Activated effector memory CD4-positive, alpha-beta T cell treated with Interleukin-2 at 50 U/mL for 16 hours (primary cell): ENCODE results near the gene CNPY3.

Experiments
- DNase-seq: peaks from one replicate; pipeline ENCODE4 v3.0.0-alpha.2; 2020

The CNPY3 gene

GRCh38 chr6:42961020-42961470 lies 31.8 kb downstream of the CNPY3 start:
- no peak for DNase-seq

GRCh38 chr6:42962096-42962495 lies 32.8 kb downstream of the CNPY3 start:
- no peak for DNase-seq

DNA sequence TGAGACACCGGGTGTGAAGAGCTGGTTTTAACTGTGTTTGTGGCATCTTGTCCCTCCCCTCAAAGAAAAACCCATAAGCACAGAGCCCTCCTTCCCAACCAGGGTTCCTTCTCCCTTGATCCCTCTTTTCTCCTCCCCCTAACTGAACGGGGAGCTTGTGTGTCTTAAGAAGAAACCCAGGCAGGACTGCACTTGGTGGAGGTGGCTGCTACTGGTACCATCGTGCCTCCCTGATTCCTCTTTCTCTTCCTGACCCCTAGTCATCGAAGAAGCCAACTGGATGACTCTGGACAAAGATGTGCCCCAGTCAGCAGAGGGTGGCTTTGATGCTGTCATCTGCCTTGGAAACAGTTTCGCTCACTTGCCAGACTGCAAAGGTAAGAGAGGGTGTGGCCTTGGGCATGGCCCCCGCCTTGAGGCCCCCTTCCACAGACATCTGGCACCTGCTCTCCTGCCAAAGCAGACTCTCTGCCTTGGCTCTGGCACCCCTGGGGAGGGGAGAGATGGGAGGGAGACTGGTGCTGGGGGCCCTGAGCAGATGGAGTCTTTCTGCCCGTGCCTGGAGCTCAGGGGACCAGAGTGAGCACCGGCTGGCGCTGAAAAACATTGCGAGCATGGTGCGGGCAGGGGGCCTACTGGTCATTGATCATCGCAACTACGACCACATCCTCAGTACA lies 33.4 kb downstream of the CNPY3 start:
- no peak for DNase-seq

DNA sequence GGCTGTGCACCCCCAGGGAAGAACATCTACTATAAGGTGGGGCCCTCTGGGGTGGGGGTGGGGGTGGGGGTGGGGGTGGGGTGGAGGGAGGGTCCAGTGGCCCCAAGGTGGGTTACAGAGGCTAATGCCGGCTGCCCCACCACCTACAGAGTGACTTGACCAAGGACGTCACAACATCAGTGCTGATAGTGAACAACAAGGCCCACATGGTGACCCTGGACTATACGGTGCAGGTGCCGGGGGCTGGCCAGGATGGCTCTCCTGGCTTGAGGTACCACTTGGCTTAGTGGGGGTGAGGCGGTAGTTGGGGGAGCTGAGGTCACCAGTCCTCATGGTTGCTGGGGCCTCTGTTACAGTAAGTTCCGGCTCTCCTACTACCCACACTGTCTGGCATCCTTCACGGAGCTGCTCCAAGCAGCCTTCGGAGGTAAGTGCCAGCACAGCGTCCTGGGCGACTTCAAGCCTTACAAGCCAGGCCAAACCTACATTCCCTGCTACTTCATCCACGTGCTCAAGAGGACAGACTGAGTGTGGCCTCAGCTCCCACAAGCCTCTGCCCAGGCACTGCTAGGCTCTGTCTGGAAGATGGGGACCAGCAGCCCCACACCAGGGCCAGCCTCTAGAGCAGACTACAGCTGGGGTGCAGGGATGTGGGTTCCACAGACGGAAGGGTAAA lies 34.0 kb downstream of the CNPY3 start:
- no peak for DNase-seq

DNA sequence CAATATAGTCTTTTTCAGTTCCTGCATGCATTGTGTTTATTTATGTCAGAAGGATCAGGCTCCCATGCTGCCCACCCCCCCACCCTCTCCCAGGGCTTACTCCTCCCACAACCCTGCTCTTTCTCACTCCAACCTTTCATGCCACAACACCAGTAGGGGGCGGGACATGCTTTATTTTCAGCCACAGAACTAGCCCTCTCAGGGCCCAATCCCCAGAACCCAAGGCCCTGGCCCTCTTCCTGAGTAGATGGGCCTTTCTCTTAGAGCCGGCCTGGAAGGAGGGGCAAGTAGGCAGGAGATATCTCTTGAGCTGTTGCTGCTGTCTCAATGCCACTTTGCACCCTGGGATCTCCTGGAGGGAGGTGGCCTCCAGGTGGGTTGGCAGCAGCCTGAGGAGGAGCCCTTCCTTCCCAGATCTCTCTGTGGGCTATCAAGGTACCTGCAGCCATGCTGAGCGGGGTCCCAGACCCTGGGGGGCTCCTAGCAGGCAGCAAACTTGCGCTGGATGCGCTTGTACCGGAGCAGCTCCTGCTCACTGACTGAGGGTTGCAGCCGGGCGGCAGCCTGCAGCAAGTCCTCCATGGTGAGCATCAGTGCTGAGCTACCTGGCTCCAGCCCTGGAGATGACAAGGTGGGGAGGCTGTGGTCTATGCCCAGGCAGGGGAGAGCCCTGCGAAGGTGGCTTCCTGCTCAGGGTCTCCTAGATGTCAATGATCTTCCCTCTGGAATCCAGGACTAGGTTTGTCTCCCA lies 34.8 kb downstream of the CNPY3 start:
- DNase-seq, result no peak

DNA sequence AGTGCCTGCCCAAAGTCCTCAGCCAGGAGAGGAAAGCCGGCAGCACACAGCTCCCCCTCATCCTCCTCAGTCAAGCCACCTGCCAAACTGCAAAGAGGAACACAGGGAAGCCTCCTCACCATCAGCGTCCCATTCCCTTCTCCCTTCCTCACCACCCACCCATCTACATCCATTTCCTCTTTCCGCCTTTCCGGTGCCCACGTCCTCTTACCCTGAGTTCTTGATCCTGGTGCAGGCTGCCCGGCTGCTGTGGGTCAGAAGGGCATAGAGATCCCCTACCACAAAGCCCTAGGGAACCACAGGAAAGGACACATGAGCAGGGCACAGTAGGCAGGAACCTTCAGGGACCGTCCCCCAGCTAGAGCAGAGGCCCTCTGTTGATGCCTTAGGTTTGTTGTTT lies 37.3 kb downstream of the CNPY3 start:
- no peak for DNase-seq

DNA sequence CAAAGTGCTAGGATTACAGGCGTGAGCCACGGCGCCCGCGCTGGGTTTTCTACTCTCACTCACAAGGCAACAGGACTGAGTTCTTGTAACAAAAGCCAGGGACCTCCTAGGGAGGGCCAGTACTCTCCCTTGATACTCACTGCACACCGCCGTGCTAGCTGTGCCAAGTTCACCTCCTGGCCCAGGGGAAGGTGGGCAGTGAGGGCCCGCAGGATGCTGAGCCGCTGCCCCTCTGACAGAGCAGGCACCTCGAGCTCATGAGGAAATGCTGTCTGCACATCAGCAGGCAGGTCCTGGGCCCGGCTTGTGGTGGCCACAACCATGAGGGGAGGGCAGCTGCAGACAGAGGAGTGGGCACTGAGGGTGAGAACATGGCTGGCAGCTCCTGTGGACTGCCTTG lies 37.9 kb downstream of the CNPY3 start:
- no peak for DNase-seq

DNA sequence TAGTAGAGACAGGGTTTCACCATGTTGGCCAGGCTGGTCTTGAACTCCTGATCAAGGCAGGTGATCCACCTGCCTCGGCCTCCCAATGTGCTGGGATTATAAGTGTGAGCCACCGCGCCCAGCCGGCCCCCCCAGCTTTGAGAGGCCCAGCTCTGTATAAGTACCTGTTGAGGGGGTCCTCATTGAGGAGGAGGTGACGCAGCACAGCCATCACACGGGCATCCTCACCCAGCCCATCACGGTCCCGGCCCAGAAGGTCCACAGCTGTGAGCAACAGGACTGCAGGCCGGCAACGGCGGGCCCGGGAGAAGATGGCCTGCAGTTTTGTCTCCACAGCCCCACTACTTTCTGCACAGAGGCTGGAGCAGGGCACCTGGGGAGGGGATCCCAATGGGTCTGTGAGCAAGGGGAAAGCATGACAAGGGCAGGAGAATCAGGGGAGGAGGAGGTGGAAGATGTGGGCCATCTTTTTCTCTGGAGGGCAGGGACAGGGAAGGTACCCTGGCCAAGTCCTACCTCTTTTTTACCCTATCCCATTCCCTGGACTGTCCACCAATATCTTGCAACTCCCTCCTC lies 38.9 kb downstream of the CNPY3 start:
- DNase-seq, result no peak

GRCh38 chr6:42968783-42969182 lies 39.5 kb downstream of the CNPY3 start:
- no peak for DNase-seq

GRCh38 chr6:42969431-42969830 lies 40.2 kb downstream of the CNPY3 start:
- DNase-seq, result no peak

GRCh38 chr6:42969934-42970333 lies 40.7 kb downstream of the CNPY3 start:
- DNase-seq, result no peak

DNA sequence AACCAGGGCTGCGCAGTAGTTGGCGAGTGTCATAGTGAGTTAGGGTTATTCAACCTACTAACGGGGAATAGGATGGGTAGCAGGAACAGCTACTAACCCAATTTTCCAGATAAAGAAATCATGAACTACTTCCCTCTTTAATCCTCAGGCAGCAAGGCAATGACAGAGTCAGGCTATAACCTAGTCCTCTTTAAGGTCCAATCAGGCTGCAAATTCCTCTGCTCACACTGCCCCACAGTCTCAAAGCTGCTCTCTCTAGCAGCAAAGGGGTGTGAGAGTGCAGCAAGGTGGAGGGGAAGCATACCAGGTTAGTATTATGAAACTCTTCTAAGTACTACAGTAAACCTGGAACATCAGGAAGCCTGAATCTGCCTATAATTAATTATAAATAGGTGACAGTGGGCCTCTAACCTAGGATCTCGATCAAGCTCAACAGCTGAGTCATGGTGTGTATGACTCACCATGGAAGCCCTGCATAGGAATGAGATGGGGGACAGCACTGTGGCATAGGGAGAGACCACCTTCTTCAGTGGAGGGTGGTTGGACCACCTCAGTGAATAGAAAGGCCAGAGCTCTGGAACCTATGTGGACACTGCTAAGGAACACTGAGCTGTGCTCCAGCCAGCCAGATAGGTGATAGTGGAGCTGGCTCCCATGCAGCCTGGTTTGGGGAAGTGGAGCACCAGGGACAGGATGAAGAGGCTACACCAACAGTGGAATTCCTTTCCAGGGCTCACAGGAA lies 41.8 kb downstream of the CNPY3 start:
- no peak for DNase-seq

DNA sequence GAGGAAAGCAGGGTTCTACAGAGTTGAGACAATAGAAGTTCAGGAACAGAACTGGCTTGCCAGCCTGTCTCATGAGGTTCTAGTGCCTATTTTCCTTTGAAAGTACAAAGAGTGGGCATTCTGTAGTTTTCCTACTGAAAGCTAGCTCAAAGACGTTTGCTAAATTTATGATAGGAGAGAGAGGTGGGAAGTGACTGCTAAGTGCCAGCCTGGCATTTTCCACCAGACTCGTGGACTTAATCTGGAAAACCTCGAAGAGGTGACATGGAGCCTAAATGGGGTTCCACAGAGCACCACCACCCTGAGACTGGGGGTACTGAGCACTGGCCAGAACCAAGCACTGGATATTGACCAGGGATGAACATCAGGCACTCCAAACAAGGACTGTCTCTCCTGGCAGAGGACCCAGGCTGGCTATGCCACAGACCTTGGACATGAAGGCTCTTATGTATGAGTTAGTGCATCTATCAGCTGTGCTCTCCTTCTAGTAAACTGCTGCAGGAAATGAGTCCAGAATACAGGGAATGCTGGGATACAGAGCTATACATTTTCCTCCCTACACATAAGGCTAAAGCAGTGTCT lies 42.6 kb downstream of the CNPY3 start:
- DNase-seq, result no peak

GRCh38 chr6:42973926-42974325 lies 44.6 kb downstream of the CNPY3 start:
- DNase-seq, result no peak

DNA sequence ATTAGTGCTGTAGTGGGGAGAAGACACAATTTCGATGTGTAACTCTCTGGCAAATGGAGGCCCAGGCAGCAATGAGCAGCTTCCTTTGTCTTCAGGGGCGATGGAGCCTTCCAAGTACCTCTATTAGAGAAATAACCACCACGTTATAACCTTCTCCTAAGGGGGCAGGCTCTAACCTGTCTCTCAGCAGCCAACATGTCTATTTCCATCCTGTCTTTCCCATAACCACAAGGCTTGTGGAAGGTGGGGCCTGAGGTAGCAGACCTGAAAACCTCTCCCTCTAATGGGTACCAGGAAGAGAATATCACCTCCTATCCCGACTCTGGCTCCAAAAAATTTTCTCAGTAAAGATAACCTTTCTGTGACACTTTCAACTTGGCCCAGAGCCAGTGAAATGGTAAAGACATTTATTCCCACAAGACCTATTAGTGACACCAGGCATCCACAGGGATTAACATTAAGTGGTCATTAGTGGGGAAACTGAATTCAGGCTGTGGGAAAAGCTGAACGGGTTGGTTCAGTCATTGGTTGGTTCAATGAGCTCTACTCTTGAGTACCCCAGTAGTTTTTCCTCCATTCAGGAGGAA lies 45.7 kb downstream of the CNPY3 start:
- no peak for DNase-seq

GRCh38 chr6:42978487-42978838 lies 49.2 kb downstream of the CNPY3 start:
- no peak for DNase-seq

DNA sequence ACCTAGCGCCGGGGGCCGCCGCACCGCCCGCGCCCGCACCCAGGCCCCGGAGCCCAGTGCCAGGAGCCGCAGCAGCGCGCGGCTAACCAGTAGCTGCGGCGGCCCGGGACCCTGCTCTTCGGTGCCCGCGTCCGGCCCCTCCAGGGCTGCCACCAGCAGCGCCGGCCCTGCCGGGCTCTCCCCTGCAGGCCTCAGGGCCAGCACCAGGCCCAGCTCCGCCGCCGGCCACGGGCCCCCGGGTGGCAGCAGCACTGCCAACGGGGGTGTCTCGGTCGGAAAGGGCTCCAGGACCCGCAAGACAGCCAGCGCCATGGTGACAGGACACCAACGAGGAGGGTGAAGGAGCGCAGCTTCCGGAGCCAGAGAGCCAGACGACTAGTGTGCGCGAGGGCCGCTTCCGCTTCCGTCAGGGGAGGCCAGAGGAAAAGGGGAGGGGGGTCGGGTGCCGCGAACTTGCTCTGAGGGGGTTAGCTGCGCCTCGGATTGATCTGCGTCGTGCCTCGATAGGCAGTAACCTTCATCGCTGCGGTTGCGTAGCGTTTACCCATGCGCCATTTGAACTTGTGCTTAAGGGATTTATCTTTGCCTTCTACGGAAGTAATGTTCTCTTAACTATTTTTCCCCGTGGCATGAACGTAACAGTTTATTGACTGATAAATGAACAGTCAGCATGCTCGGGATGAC lies 49.7 kb downstream of the CNPY3 start, which contains the start of gene PEX6:
PEX6 (minus strand) TSS at position 343 of the 684 bp plus-strand sequence; CDS start at position 312, 31 bp downstream.
- DNase-seq, result peak; percentile 85

- no peak for DNase-seq
These were observed 50.4 kb downstream of the CNPY3 start for GRCh38 chr6:42979523-42980177.

DNA sequence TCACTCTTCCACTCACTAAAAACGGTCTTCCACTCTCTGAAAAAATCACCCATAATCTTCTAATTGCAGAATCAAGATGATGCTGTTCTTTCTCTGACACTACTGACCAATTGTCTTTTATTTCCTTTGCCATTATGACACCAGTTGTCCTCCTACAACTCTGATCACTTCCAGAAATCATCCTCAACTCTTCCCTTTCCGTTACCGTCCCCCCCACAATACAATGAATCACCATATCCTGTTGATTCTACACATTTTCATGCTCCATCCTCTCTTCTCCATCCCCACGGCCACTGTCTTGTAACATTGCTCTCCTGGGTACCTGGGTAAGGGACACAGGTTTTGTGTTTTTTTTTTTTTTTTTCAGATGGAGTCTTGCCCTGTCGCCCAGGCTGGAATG lies 52.6 kb downstream of the CNPY3 start:
- no peak for DNase-seq

GRCh38 chr6:42984001-42984923 lies 55.0 kb downstream of the CNPY3 start, which contains the start of gene PPP2R5D:
Gene PPP2R5D, plus strand, starts transcription at chr6:42984570. Its CDS starts 108 bp downstream, at chr6:42984678.
- DNase-seq, result peak; percentile 97
